HepG2 (cell line): Measurements from ENCODE around the gene PDPK1. TPM values are rescaled to one million over a fixed set of nuclear protein-coding genes. Genes with fewer than 3 reads are reported as not detected.

Experiments used
- TBX3 ChIP-seq: fragments of 450-650 bp; IDR thresholded peaks from 2 replicates; pipeline ENCODE4 v1.6.1; 2017; ENCODE audit warnings: antibody characterized with exemption, mild to moderate bottlenecking, inconsistent platforms, borderline replicate concordance
- polyA plus RNA-seq, 8 experiments: library from polyadenylated mRNA; depleted of rRNA in 3 of 8; stranded (reverse) in 7 of 8; unstranded in 1 of 8; fragments of >200 nt; fragmentation: Illumina TruSeq in 4 of 8; extraction: Trizol in 4 of 8; gene quantifications; 2 replicates each; pipeline versions ENCODE4 v1.2.1 to v1.2.3, GENCODE V29; 2011 to 2016; ENCODE audit warnings: low read depth in 4 of 8, missing spikeins in 1 of 8, mixed read lengths in 1 of 8; ENCODE audit not compliant: insufficient read depth in 1 of 8
- total RNA-seq, 5 experiments: library from RNA; depleted of rRNA; stranded (reverse); fragments of >200 nt; fragmentation: Illumina TruSeq; extraction: Trizol; gene quantifications; 2 replicates each; pipeline ENCODE4 v1.2.3, GENCODE V29; 2016; ENCODE audit warnings: low read depth in 1 of 5
- TF ChIP-seq, protein P1 (sequence below): sonication (generic); formaldehyde crosslinking; IDR thresholded peaks from 2 replicates; pipeline ENCODE4 v1.5.1; 2020; ENCODE audit warnings: missing genetic modification reagents, mild to moderate bottlenecking, borderline replicate concordance
- TF ChIP-seq, protein P2 (sequence below): sonication (generic); formaldehyde crosslinking; IDR thresholded peaks from 2 replicates; pipeline ENCODE4 v1.4.0; 2020; ENCODE audit warnings: low read depth, missing genetic modification reagents
- TF ChIP-seq, protein P3 (sequence below): sonication (generic); formaldehyde crosslinking; IDR thresholded peaks from 2 replicates; pipeline ENCODE4 v1.4.0; 2020; ENCODE audit warnings: mild to moderate bottlenecking, missing genetic modification reagents
- TF ChIP-seq, protein P4 (sequence below): sonication (generic); formaldehyde crosslinking; IDR thresholded peaks from 2 replicates; pipeline ENCODE4 v1.5.0; 2020; ENCODE audit warnings: mild to moderate bottlenecking, missing genetic modification reagents, borderline replicate concordance
- TF ChIP-seq, protein P5 (sequence below): sonication (generic); formaldehyde crosslinking; IDR thresholded peaks from 2 replicates; pipeline ENCODE4 v1.5.0; 2020; ENCODE audit warnings: mild to moderate bottlenecking, missing genetic modification reagents, moderate library complexity
- TF ChIP-seq, protein P6 (sequence below): sonication (generic); formaldehyde crosslinking; IDR thresholded peaks from 2 replicates; pipeline ENCODE4 v1.4.0; 2020; ENCODE audit warnings: missing genetic modification reagents
- TF ChIP-seq, protein P7 (sequence below), 2 experiments: IDR thresholded peaks; 2 replicates each; pipeline ENCODE4 v1.6.1; 2011 to 2012; ENCODE audit warnings: low read length in 2 of 2, borderline replicate concordance in 1 of 2, low read depth in 1 of 2, mild to moderate bottlenecking in 1 of 2, moderate library complexity in 1 of 2

The PDPK1 gene
- total and polyA plus RNA-seq, 2 of the 13 experiments (the other 11 are each of a cell fraction or from before 2014, with no cell fraction given) = 59.6 to 129 TPM

DNA sequence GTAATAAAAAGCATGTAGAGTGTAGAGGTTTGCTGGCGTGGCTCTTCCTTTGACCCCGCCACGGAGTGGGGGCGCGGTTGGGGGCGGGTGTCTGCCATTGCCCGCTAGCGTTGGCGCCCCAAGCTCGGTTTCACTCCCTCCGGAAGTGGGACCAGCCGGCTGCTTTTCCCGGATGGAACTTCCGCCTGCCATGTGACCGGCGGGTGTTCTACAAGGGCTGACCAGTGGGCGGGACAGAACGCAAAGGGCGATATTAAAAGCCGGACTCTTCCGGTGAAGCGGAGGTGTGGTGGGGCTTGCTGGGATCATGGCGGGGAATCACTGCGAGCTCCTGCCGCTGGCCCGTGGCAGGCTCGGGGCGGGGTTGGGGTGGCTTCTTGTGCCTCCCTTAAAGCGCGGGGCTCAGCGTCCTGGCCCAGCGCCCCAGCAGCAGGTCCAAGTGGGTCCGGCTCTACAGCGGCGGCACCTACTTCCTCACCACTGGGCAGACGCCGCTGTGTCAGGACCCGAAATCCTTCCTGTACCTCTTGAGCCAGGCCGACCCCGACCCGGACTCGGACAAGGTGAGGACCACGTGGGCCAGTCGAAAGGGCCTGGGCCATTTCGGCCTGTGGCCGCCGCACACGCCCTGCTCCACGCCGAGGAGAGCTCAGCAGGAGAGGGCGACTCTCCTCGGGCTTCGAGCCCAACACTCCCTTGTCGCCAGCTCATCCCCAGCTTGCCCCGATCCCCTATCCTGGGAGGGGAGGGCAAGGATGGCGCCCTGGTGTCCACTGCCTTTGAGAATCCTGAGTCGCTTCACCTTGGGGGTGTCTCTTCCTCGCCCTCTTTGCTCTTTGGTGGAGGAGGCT, 65.6 kb downstream of the PDPK1 start (continued):
- TF ChIP-seq, protein P1, sequence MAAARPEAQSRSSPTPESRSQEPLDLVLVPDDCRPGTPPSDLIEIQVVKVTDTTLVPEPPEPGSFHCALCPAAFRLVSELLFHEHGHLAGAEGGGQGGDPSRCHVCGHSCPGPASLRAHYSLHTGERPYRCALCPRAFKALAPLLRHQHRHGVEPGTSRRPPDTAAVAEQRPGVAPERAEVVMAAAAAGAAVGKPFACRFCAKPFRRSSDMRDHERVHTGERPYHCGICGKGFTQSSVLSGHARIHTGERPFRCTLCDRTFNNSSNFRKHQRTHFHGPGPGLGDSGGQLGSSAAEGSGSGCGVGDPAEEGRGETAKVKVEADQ = 0 out of 2 replicates have a peak, but pooled peaks have one; percentile 71
- TF ChIP-seq, protein P2, sequence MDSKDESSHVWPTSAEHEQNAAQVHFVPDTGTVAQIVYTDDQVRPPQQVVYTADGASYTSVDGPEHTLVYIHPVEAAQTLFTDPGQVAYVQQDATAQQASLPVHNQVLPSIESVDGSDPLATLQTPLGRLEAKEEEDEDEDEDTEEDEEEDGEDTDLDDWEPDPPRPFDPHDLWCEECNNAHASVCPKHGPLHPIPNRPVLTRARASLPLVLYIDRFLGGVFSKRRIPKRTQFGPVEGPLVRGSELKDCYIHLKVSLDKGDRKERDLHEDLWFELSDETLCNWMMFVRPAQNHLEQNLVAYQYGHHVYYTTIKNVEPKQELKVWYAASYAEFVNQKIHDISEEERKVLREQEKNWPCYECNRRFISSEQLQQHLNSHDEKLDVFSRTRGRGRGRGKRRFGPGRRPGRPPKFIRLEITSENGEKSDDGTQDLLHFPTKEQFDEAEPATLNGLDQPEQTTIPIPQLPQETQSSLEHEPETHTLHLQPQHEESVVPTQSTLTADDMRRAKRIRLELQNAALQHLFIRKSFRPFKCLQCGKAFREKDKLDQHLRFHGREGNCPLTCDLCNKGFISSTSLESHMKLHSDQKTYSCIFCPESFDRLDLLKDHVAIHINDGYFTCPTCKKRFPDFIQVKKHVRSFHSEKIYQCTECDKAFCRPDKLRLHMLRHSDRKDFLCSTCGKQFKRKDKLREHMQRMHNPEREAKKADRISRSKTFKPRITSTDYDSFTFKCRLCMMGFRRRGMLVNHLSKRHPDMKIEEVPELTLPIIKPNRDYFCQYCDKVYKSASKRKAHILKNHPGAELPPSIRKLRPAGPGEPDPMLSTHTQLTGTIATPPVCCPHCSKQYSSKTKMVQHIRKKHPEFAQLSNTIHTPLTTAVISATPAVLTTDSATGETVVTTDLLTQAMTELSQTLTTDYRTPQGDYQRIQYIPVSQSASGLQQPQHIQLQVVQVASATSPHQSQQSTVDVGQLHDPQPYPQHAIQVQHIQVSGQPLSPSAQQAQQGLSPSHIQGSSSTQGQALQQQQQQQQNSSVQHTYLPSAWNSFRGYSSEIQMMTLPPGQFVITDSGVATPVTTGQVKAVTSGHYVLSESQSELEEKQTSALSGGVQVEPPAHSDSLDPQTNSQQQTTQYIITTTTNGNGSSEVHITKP (CRISPR knock-in tag) = peak; percentile 79
- TF ChIP-seq, protein P3, sequence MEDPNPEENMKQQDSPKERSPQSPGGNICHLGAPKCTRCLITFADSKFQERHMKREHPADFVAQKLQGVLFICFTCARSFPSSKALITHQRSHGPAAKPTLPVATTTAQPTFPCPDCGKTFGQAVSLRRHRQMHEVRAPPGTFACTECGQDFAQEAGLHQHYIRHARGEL (CRISPR knock-in tag) = 0 out of 2 replicates have a peak, but pooled peaks have one; percentile 39
- TF ChIP-seq, protein P4, sequence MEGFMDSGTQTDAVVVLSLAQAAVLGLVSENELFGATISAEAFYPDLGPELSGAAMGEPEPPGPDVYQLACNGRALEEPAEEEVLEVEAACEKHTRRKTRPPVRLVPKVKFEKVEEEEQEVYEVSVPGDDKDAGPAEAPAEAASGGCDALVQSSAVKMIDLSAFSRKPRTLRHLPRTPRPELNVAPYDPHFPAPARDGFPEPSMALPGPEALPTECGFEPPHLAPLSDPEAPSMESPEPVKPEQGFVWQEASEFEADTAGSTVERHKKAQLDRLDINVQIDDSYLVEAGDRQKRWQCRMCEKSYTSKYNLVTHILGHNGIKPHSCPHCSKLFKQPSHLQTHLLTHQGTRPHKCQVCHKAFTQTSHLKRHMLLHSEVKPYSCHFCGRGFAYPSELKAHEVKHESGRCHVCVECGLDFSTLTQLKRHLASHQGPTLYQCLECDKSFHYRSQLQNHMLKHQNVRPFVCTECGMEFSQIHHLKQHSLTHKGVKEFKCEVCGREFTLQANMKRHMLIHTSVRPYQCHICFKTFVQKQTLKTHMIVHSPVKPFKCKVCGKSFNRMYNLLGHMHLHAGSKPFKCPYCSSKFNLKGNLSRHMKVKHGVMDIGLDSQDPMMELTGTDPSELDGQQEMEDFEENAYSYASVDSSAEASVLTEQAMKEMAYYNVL (CRISPR knock-in tag) = peak; percentile 85
- TF ChIP-seq, protein P5, sequence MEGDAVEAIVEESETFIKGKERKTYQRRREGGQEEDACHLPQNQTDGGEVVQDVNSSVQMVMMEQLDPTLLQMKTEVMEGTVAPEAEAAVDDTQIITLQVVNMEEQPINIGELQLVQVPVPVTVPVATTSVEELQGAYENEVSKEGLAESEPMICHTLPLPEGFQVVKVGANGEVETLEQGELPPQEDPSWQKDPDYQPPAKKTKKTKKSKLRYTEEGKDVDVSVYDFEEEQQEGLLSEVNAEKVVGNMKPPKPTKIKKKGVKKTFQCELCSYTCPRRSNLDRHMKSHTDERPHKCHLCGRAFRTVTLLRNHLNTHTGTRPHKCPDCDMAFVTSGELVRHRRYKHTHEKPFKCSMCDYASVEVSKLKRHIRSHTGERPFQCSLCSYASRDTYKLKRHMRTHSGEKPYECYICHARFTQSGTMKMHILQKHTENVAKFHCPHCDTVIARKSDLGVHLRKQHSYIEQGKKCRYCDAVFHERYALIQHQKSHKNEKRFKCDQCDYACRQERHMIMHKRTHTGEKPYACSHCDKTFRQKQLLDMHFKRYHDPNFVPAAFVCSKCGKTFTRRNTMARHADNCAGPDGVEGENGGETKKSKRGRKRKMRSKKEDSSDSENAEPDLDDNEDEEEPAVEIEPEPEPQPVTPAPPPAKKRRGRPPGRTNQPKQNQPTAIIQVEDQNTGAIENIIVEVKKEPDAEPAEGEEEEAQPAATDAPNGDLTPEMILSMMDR (CRISPR knock-in tag) = peak; percentile 48; the same call in 1 of the 2 replicates
- TF ChIP-seq, protein P6, sequence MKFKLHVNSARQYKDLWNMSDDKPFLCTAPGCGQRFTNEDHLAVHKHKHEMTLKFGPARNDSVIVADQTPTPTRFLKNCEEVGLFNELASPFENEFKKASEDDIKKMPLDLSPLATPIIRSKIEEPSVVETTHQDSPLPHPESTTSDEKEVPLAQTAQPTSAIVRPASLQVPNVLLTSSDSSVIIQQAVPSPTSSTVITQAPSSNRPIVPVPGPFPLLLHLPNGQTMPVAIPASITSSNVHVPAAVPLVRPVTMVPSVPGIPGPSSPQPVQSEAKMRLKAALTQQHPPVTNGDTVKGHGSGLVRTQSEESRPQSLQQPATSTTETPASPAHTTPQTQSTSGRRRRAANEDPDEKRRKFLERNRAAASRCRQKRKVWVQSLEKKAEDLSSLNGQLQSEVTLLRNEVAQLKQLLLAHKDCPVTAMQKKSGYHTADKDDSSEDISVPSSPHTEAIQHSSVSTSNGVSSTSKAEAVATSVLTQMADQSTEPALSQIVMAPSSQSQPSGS = peak; percentile 78
- TF ChIP-seq TBX3 = no peak
- TF ChIP-seq, protein P7, sequence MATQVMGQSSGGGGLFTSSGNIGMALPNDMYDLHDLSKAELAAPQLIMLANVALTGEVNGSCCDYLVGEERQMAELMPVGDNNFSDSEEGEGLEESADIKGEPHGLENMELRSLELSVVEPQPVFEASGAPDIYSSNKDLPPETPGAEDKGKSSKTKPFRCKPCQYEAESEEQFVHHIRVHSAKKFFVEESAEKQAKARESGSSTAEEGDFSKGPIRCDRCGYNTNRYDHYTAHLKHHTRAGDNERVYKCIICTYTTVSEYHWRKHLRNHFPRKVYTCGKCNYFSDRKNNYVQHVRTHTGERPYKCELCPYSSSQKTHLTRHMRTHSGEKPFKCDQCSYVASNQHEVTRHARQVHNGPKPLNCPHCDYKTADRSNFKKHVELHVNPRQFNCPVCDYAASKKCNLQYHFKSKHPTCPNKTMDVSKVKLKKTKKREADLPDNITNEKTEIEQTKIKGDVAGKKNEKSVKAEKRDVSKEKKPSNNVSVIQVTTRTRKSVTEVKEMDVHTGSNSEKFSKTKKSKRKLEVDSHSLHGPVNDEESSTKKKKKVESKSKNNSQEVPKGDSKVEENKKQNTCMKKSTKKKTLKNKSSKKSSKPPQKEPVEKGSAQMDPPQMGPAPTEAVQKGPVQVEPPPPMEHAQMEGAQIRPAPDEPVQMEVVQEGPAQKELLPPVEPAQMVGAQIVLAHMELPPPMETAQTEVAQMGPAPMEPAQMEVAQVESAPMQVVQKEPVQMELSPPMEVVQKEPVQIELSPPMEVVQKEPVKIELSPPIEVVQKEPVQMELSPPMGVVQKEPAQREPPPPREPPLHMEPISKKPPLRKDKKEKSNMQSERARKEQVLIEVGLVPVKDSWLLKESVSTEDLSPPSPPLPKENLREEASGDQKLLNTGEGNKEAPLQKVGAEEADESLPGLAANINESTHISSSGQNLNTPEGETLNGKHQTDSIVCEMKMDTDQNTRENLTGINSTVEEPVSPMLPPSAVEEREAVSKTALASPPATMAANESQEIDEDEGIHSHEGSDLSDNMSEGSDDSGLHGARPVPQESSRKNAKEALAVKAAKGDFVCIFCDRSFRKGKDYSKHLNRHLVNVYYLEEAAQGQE (IDR thresholded peaks at IDR 0.05; ENCODE audit: borderline replicate concordance in 1 of 2, low read depth in 1 of 2, low read length in 2 of 2) = peak in 1 of 2 experiments; percentile 67; a peak in 1 of 4 replicates
